GM06990 (cell line): Measurements from ENCODE around the gene DIO3.

Experiments
- DNase-seq: peaks from one replicate; pipeline ENCODE4 v3.0.0-alpha.2; 2011; ENCODE audit not compliant: insufficient read length; ENCODE audit errors: extremely low read depth
- H3K27me3 ChIP-seq: replicated peaks from 2 replicates; pipeline ENCODE4 v1.6.0; 2011; ENCODE audit warnings: low read length; ENCODE audit not compliant: control insufficient read depth, insufficient read depth
- H3K36me3 ChIP-seq: 2 replicates; pipeline ENCODE4 v1.5.1; 2011; ENCODE audit warnings: low read length; ENCODE audit not compliant: control insufficient read depth, insufficient read depth
- H3K4me3 ChIP-seq: replicated peaks from 2 replicates; pipeline ENCODE4 v1.5.1; 2011; ENCODE audit warnings: low read depth, mild to moderate bottlenecking, control low read depth, low read length
- TF ChIP-seq, protein P1 (sequence below): IDR thresholded peaks from 2 replicates; pipeline ENCODE4 v1.5.1; 2011; ENCODE audit warnings: low read length, control low read depth, mild to moderate bottlenecking, inconsistent platforms; ENCODE audit not compliant: insufficient read depth, poor library complexity, severe bottlenecking

Gene DIO3

DNA sequence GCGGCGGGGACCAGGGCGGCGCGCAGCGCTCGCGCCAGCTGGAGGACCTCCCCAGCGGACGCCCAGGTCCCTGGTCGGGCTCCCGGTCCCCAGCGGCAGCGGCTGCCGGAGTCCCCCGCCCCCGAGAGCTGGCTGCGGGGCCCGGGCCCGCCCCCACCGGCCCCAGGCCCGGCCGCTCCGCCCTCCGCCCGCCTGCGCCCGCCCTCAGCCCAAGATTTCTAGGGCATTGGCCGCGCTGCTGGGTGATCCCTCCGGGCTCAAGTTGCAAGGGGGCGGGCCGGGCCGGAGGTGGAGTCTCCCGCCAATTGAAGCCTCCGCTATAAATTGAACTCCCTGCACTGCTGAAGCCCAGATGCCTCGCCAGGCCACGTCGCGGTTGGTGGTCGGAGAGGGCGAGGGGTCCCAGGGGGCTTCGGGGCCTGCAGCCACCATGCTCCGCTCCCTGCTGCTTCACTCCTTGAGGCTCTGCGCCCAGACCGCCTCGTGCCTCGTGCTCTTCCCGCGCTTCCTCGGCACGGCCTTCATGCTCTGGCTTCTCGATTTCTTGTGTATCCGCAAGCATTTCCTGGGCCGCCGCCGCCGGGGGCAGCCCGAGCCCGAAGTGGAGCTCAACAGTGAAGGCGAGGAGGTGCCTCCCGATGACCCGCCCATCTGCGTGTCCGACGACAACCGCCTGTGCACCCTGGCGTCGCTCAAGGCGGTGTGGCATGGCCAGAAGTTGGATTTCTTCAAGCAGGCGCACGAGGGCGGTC, at the start of gene DIO3:
Gene DIO3 (plus strand): TSS at position 351 of the 752 bp plus-strand sequence.
- no peaks in the 10 kb centered on the region for H3K36me3 ChIP-seq
- no peak within 1 kb of the TSS for H3K4me3 ChIP-seq
- TF ChIP-seq, protein P1, sequence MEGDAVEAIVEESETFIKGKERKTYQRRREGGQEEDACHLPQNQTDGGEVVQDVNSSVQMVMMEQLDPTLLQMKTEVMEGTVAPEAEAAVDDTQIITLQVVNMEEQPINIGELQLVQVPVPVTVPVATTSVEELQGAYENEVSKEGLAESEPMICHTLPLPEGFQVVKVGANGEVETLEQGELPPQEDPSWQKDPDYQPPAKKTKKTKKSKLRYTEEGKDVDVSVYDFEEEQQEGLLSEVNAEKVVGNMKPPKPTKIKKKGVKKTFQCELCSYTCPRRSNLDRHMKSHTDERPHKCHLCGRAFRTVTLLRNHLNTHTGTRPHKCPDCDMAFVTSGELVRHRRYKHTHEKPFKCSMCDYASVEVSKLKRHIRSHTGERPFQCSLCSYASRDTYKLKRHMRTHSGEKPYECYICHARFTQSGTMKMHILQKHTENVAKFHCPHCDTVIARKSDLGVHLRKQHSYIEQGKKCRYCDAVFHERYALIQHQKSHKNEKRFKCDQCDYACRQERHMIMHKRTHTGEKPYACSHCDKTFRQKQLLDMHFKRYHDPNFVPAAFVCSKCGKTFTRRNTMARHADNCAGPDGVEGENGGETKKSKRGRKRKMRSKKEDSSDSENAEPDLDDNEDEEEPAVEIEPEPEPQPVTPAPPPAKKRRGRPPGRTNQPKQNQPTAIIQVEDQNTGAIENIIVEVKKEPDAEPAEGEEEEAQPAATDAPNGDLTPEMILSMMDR = no peak
- H3K27me3 ChIP-seq = no peaks in the 10 kb centered on the region
- no peak for DNase-seq

DNA sequence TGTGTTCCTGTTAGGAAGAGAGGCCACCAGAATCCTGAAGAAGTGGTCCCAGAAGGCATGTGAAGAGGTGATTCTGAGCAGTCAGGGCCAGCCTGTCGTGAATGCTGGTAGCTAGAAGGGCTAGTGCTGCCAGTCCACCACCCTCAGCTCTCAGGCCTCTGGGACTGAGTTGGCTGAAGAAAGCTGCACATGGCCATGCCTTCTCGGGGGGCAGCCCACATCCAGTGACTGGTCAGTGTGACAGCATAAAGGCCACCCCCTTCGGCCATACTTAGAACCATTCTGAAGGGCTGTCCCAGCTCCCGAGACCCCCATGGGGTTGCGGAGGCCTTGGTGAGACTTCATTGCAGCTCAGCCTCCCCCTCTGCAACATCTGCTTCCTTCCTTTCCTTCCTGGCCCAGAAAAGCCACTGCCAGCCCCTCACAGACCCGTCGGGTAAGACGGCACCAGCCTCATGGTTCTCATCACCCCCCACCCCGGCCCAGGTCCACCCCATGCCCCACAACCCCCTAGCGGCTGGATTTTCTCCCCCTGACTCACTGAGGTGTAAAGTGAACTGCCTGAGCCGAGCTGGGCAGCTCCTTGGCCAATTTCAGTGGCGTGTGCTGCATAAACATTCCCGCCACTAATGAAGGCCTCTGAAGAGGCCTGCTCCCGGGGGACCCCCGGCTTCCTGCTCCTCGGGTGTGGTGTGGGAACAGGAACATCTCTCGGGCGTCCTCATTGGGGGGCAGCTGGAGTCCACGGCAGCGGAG, 49.5 kb upstream of the DIO3 start:
- H3K4me3 ChIP-seq = no peak overlapping the region
- TF ChIP-seq, protein P1 = no peak

DNA sequence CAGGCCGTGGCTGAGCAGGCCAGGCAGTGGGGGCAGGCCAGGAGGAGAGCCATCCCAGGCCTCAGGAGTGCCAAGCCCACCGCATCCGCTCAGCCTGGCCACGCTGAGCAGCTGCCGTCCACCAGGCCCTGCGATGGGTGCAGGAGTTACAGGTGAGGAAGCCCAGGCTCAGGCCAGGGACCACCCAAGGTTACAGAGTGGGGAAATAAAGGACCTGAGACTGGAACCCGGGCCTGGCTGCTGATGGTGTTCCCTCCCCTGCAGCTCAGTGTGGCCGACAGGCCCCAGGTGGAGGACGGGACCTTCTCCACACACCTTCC, 49.0 kb upstream of the DIO3 start:
- H3K27me3 ChIP-seq = no peaks in the 10 kb centered on the region
- H3K4me3 ChIP-seq = no peak overlapping the region
- no peaks in the 10 kb centered on the region for H3K36me3 ChIP-seq
- DNase-seq = no peak
- TF ChIP-seq, protein P1 = no peak

More for the DNA sequence above, 49.5 kb upstream of the DIO3 start:
- H3K27me3 ChIP-seq = no peaks in the 10 kb centered on the region
- DNase-seq = no peak
- no peaks in the 10 kb centered on the region for H3K36me3 ChIP-seq

DNA sequence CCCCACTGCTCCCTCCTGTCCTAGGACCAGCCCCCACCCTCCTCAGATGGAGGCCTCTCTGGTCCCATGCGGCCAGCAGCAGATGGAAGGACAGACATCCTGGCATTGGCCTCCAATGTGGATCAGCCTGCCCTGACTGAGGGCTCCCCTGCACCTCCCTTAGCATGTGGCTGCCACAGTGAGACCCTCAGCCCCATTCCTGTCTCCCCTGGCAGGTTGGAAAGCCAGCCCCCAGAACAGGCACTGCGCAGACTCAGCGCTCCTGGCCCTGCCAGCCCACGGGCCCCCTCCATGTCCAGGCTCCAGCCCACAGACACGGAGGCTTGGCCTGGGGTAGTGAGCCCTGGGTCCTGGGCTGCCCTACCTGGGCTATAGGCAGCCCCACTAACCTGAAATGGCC, 47.2 kb upstream of the DIO3 start:
- no peaks in the 10 kb centered on the region for H3K27me3 ChIP-seq
- H3K4me3 ChIP-seq = no peak overlapping the region
- DNase-seq = no peak
- TF ChIP-seq, protein P1 = no peak
- H3K36me3 ChIP-seq = no peaks in the 10 kb centered on the region

DNA sequence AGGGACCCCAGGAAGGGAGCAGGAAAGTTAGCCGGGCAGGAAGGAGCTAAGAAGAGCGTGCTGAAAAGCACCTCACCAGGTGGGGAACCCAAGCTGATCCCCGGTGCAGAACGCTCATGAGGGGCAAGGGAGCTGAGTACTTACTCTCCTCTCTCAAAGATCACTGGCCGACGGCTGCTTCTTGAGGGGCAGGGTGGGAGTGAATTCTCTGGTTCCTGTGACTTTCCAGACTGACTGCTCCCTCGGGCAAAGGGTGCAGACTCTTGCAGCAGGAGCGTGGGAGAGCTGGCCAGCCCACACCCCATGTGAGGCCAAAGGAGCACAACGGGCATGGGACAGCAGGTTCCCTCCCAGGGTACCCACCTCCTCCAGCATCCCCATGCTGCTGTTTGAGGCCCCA, 44.9 kb upstream of the DIO3 start:
- Histone ChIP-seq H3K36me3 (no peaks in the 10 kb centered on the region), H3K4me3 (no peak overlapping the region), H3K27me3 (no peaks in the 10 kb centered on the region)
- TF ChIP-seq, protein P1 = no peak
- DNase-seq = no peak
